HEK293 (cell line): ENCODE data around the gene SEMA4D.

Experiments
- KLF16 ChIP-seq: fragments of 450-650 bp; formaldehyde crosslinking; IDR thresholded peaks from 2 replicates; pipeline ENCODE4 v1.5.1; 2017; ENCODE audit warnings: missing biosample characterization, missing genetic modification characterization
- ZBTB10 ChIP-seq: fragments of 450-650 bp; formaldehyde crosslinking; IDR thresholded peaks from 2 replicates; pipeline ENCODE4 v1.5.1; 2016; ENCODE audit warnings: missing biosample characterization, missing genetic modification characterization
- ZNF132 ChIP-seq: fragments of 450-650 bp; formaldehyde crosslinking; IDR thresholded peaks from 2 replicates; pipeline ENCODE4 v1.5.1; 2017; ENCODE audit warnings: missing biosample characterization, missing genetic modification characterization, borderline replicate concordance
- ZNF133 ChIP-seq: fragments of 450-650 bp; formaldehyde crosslinking; IDR thresholded peaks from 2 replicates; pipeline ENCODE4 v1.5.1; 2016; ENCODE audit warnings: missing biosample characterization, missing genetic modification characterization
- ZNF138 ChIP-seq: fragments of 450-650 bp; formaldehyde crosslinking; IDR thresholded peaks from 2 replicates; pipeline ENCODE4 v1.5.1; 2016; ENCODE audit warnings: missing biosample characterization, missing genetic modification characterization, borderline replicate concordance
- ZNF202 ChIP-seq: fragments of 450-650 bp; formaldehyde crosslinking; IDR thresholded peaks from 2 replicates; pipeline ENCODE4 v1.5.1; 2016; ENCODE audit warnings: missing biosample characterization, missing genetic modification characterization, borderline replicate concordance
- ZNF302 ChIP-seq: fragments of 450-650 bp; formaldehyde crosslinking; IDR thresholded peaks from 2 replicates; pipeline ENCODE4 v1.5.1; 2016; ENCODE audit warnings: missing biosample characterization, missing genetic modification characterization, low read depth
- ZNF398 ChIP-seq: fragments of 450-650 bp; formaldehyde crosslinking; IDR thresholded peaks from 2 replicates; pipeline ENCODE4 v1.5.1; 2017; ENCODE audit warnings: missing biosample characterization, missing genetic modification characterization
- ZNF416 ChIP-seq: fragments of 450-650 bp; formaldehyde crosslinking; IDR thresholded peaks from 2 replicates; pipeline ENCODE4 v1.5.1; 2016; ENCODE audit warnings: missing biosample characterization, missing genetic modification characterization
- TF ChIP-seq, protein P1 (sequence below): fragments of 450-650 bp; formaldehyde crosslinking; IDR thresholded peaks from 2 replicates; pipeline ENCODE4 v1.5.1; 2016; ENCODE audit warnings: missing biosample characterization, missing genetic modification characterization
- TF ChIP-seq, protein P2 (sequence below): IDR thresholded peaks from 2 replicates; pipeline ENCODE4 v1.6.1; 2011; ENCODE audit warnings: mild to moderate bottlenecking, low read depth, low read length, borderline replicate concordance

DNA sequence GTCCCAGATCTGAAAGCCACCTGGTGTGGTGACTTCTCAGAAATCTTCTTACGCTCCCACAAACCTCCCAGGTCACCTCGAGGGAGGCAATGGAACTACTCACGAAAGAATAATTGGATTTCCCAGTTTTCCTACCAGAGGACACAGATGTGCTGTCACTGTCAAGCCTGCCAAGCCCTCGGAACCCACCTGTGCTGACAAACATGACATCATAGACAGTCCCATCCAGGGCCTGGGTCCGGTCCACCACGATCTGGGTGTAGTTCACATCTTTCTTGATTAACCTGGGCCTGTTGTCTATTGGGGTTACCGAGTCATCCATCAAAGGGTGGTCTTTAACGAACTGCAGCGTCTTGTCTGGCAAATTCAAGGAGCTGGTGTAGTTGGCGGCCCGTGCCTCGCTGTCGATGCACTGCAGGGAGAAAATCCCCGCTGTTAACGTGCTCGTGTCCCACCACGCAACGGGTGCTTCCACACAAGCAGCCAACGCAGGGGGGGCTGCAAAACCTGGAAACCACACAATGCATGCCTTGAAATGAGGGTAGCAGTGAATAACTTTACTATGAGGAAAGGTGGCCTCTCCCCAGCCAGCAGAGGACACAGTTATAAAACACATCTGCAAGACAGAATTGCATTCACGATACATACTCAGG lies 110.6 kb downstream of the SEMA4D start:
- TF ChIP-seq, protein P1, sequence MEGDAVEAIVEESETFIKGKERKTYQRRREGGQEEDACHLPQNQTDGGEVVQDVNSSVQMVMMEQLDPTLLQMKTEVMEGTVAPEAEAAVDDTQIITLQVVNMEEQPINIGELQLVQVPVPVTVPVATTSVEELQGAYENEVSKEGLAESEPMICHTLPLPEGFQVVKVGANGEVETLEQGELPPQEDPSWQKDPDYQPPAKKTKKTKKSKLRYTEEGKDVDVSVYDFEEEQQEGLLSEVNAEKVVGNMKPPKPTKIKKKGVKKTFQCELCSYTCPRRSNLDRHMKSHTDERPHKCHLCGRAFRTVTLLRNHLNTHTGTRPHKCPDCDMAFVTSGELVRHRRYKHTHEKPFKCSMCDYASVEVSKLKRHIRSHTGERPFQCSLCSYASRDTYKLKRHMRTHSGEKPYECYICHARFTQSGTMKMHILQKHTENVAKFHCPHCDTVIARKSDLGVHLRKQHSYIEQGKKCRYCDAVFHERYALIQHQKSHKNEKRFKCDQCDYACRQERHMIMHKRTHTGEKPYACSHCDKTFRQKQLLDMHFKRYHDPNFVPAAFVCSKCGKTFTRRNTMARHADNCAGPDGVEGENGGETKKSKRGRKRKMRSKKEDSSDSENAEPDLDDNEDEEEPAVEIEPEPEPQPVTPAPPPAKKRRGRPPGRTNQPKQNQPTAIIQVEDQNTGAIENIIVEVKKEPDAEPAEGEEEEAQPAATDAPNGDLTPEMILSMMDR (tag by site-specific recombination), result no peak
- no peak for TF ChIP-seq ZNF133 (tag by site-specific recombination)
- no peak for TF ChIP-seq ZNF398 (tag by site-specific recombination)
- no peak for TF ChIP-seq KLF16
- TF ChIP-seq ZNF132, result no peak
- TF ChIP-seq ZNF202 (tag by site-specific recombination), result no peak
- no peak for TF ChIP-seq ZNF302 (tag by site-specific recombination)
- TF ChIP-seq ZNF138 (tag by site-specific recombination), result no peak
- TF ChIP-seq, protein P2, sequence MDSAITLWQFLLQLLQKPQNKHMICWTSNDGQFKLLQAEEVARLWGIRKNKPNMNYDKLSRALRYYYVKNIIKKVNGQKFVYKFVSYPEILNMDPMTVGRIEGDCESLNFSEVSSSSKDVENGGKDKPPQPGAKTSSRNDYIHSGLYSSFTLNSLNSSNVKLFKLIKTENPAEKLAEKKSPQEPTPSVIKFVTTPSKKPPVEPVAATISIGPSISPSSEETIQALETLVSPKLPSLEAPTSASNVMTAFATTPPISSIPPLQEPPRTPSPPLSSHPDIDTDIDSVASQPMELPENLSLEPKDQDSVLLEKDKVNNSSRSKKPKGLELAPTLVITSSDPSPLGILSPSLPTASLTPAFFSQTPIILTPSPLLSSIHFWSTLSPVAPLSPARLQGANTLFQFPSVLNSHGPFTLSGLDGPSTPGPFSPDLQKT, result no peak
- no peak for TF ChIP-seq ZNF416 (tag by site-specific recombination)
- TF ChIP-seq ZBTB10 (tag by site-specific recombination), result no peak
